HL-60 (cell line): Measurements from ENCODE around the gene CHID1.

Experiments used
- REST ChIP-seq: IDR thresholded peaks from 2 replicates; pipeline ENCODE4 v1.6.1; 2012; ENCODE audit warnings: low read depth; ENCODE audit not compliant: insufficient replicate concordance
- TF ChIP-seq, protein P1 (sequence below): IDR thresholded peaks from one replicate; pipeline ENCODE4 v1.5.1; 2011; ENCODE audit warnings: low read length, control low read depth, inconsistent platforms; ENCODE audit not compliant: insufficient read depth

DNA sequence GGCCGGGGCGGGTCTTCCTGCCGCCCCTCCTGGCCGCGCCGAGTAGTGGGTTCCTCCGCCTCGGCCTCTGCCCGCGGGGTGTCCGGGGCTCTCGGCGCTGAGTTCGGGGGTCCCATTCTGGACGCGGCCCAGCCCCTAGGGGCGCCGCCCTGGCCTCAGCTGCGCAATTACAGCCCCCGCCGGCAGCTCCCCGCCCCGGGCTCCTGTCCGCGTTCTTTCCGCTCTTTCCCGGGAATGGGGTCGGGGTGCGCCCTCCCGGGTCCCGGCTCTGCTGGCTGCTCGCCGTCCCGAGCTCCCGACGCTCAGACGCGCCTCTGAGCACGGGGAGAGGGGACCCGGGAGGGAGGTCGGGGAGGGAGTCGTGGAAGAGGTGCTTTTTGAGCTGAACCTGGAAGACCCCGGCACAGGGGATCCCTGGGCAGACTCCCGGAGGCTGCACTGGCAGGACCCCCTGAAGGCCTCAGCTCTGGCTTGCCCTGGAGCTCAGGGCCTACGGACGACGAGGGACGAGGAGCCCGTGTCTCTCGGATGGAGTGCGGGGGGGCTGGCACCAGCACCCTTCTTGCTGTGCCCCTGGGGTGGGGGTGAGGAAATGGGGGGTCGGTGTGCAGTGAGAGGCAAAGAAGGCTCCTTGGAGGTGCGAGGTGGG, 67.4 kb downstream of the CHID1 start:
- TF ChIP-seq REST = no peak
- TF ChIP-seq, protein P1, sequence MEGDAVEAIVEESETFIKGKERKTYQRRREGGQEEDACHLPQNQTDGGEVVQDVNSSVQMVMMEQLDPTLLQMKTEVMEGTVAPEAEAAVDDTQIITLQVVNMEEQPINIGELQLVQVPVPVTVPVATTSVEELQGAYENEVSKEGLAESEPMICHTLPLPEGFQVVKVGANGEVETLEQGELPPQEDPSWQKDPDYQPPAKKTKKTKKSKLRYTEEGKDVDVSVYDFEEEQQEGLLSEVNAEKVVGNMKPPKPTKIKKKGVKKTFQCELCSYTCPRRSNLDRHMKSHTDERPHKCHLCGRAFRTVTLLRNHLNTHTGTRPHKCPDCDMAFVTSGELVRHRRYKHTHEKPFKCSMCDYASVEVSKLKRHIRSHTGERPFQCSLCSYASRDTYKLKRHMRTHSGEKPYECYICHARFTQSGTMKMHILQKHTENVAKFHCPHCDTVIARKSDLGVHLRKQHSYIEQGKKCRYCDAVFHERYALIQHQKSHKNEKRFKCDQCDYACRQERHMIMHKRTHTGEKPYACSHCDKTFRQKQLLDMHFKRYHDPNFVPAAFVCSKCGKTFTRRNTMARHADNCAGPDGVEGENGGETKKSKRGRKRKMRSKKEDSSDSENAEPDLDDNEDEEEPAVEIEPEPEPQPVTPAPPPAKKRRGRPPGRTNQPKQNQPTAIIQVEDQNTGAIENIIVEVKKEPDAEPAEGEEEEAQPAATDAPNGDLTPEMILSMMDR = no peak
